Bronchial smooth muscle cell (primary cell): ENCODE measurements around the gene AKR1B15. TPM values are rescaled to one million over a fixed set of nuclear protein-coding genes. Genes with fewer than 3 reads are reported as not detected.

Experiments used
- total RNA-seq: library from RNA; depleted of rRNA; stranded (reverse); fragments of >200 nt; gene quantifications from 2 replicates; pipeline ENCODE4 v1.2.1, GENCODE V29; 2014

Gene AKR1B15
- total RNA-seq: not detected in 2 replicates

DNA sequence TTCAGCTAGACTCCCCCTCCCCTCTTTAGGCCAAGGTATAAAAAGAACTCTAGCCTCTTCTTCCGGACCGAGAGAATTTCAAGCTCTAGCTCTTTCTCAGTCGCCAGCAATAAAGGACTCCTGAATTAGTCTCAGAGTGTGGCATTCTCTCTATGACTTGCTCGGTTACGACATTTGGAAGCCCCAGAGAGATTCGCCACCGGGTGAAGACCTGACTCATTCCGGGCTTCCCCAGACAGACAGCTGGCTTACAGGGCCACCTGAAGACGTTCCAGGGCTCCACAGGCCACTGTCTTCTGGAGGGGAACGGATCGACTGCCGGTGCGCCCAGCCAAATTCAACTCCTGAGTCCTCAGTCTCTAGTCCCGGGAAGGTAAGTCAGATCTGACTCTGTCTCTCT is at the start of gene AKR1B15:
TSS of gene AKR1B15 (plus strand) at position 234 of the 400 bp plus-strand sequence. CDS start 15,510 bp downstream, outside the sequence.

Other genes starting within 250 kb of the AKR1B15 start
- 11.0 and 20.1 TPM in 2 replicates for gene SLC35B4, start 232.2 kb upstream of the AKR1B15 start, total RNA-seq
- 112 and 190 TPM in 2 replicates for gene AKR1B1, start 90.0 kb upstream of the AKR1B15 start, total RNA-seq
- gene AKR1B10, start 21.5 kb upstream of the AKR1B15 start, total RNA-seq: 4.9 and 6.1 TPM in 2 replicates
- gene BPGM, start 97.7 kb downstream of the AKR1B15 start, total RNA-seq: 28.7 and 29.7 TPM in 2 replicates
- gene CALD1, start 230.5 kb downstream of the AKR1B15 start, total RNA-seq: 131 and 221 TPM in 2 replicates